Middle frontal gyrus (tissue), 1 donor: ENCODE data around the gene RHOH.
"Not testable (repeated sequence)": the region's sequence is repeated elsewhere in the genome, so short reads cannot be mapped to it uniquely, and the experiment has no call there.

ENCODE experiments used
- DNase-seq: peaks from one replicate; pipeline ENCODE4 v3.0.0-alpha.2; 2015; ENCODE audit warnings: low spot score; ENCODE audit errors: extremely low spot score

RHOH gene

GRCh38 chr4:40290611-40291186, 93.9 kb downstream of the RHOH start:
- not testable (repeated sequence) for DNase-seq

GRCh38 chr4:40292313-40292759, 95.5 kb downstream of the RHOH start:
- DNase-seq: no peak

GRCh38 chr4:40294339-40294738, 97.5 kb downstream of the RHOH start:
- DNase-seq: no peak

GRCh38 chr4:40295030-40295429, 98.2 kb downstream of the RHOH start:
- DNase-seq: not testable (repeated sequence)

- DNase-seq: no peak
These were observed 98.7 kb downstream of the RHOH start for GRCh38 chr4:40295572-40295971.
